GM23338 (cell line): ENCODE data around the gene PABPN1. TPM values are rescaled to one million over a fixed set of nuclear protein-coding genes. Genes with fewer than 3 reads are reported as not detected.
A peak's percentile ranks its signal among the peaks of the same experiment; 100 is the strongest.

ENCODE experiments used
- ATAC-seq: fragments of 200-7000 bp; cut with Tn5 transposase; 3 replicates; pipeline ENCODE4 v1.9.1; 2020
- DNase-seq: peaks from one replicate; pipeline ENCODE4 v3.0.0-alpha.2; 2015; ENCODE audit warnings: low spot score
- H2AFZ ChIP-seq: fragments of 200-600 bp; sonication (generic); 2 replicates; pipeline ENCODE4 v1.8.0; 2016; ENCODE audit warnings: antibody characterized with exemption, mild to moderate bottlenecking, moderate library complexity
- H3F3A ChIP-seq: fragments of 200-600 bp; sonication (generic); replicated peaks from 2 replicates; pipeline ENCODE4 v1.8.0; 2017; ENCODE audit warnings: antibody characterized with exemption, mixed run types, low read depth
- H3K27ac ChIP-seq: fragments of 200-600 bp; sonication (generic); 2 replicates; pipeline ENCODE4 v1.6.1; 2016; ENCODE audit warnings: low read depth
- H3K27me3 ChIP-seq: fragments of 200-600 bp; sonication (generic); 2 replicates; pipeline ENCODE4 v1.8.0; 2016; ENCODE audit warnings: mild to moderate bottlenecking, mixed run types, moderate library complexity; ENCODE audit not compliant: insufficient read depth
- H3K36me3 ChIP-seq: fragments of 200-600 bp; sonication (generic); 2 replicates; pipeline ENCODE4 v1.8.0; 2016; ENCODE audit warnings: mild to moderate bottlenecking; ENCODE audit not compliant: insufficient read depth
- H3K4me1 ChIP-seq: fragments of 200-600 bp; sonication (generic); 2 replicates; pipeline ENCODE4 v1.8.0; 2016; ENCODE audit warnings: mild to moderate bottlenecking, moderate library complexity; ENCODE audit not compliant: insufficient read depth
- H3K4me2 ChIP-seq: fragments of 200-600 bp; sonication (generic); 2 replicates; pipeline ENCODE4 v1.7.1; 2017; ENCODE audit warnings: mixed run types
- H3K4me3 ChIP-seq: fragments of 200-600 bp; sonication (generic); 2 replicates; pipeline ENCODE4 v1.6.1; 2016; ENCODE audit warnings: mixed run types
- H3K79me2 ChIP-seq: fragments of 200-600 bp; sonication (generic); replicated peaks from 2 replicates; pipeline ENCODE4 v1.8.0; 2017; ENCODE audit warnings: mild to moderate bottlenecking; ENCODE audit not compliant: insufficient read depth
- H3K9me2 ChIP-seq: fragments of 200-600 bp; sonication (generic); 2 replicates; pipeline ENCODE4 v1.8.0; 2017; ENCODE audit not compliant: insufficient read depth
- H4K20me1 ChIP-seq: fragments of 200-600 bp; sonication (generic); replicated peaks from 2 replicates; pipeline ENCODE4 v1.8.0; 2017; ENCODE audit warnings: mild to moderate bottlenecking; ENCODE audit not compliant: insufficient read depth
- H3K27ac Mint-ChIP-seq: 2 replicates; pipeline ENCODE4 v1.8.0; 2020; ENCODE audit warnings: inconsistent platforms, mild to moderate bottlenecking, moderate library complexity, mixed read lengths
- H3K27me3 Mint-ChIP-seq: 3 replicates; pipeline ENCODE4 v1.8.0; 2022; ENCODE audit warnings: low read depth, mild to moderate bottlenecking, moderate library complexity, mixed read lengths, inconsistent platforms; ENCODE audit not compliant: insufficient read depth, poor library complexity
- H3K36me3 Mint-ChIP-seq: 3 replicates; pipeline ENCODE4 v1.8.0; 2021; ENCODE audit warnings: low read depth, mild to moderate bottlenecking, inconsistent platforms, moderate library complexity, mixed read lengths
- H3K4me1 Mint-ChIP-seq: 3 replicates; pipeline ENCODE4 v1.8.0; 2020; ENCODE audit warnings: mild to moderate bottlenecking, inconsistent platforms, mixed read lengths
- H3K4me3 Mint-ChIP-seq: 3 replicates; pipeline ENCODE4 v1.8.0; 2021; ENCODE audit warnings: moderate library complexity, mild to moderate bottlenecking, inconsistent platforms, mixed read lengths
- H3K9me3 Mint-ChIP-seq: 3 replicates; pipeline ENCODE4 v1.8.0; 2020; ENCODE audit warnings: moderate library complexity, mild to moderate bottlenecking, inconsistent platforms, mixed read lengths
- EZH2 ChIP-seq: fragments of 200-600 bp; sonication (generic); IDR thresholded peaks from one replicate; pipeline ENCODE4 v1.8.0; 2017; ENCODE audit warnings: antibody characterized with exemption, mild to moderate bottlenecking, low read depth; ENCODE audit not compliant: unreplicated experiment
- EZH2phosphoT487 ChIP-seq: fragments of 200-600 bp; sonication (generic); IDR thresholded peaks from one replicate; pipeline ENCODE4 v1.8.1; 2018; ENCODE audit warnings: antibody characterized with exemption; ENCODE audit not compliant: unreplicated experiment
- JUNB ChIP-seq: IDR thresholded peaks from one replicate; pipeline ENCODE4 v1.6.1; 2016; ENCODE audit warnings: antibody characterized with exemption; ENCODE audit not compliant: unreplicated experiment
- STAT1 ChIP-seq: IDR thresholded peaks from one replicate; pipeline ENCODE4 v1.6.1; 2016; ENCODE audit warnings: antibody characterized with exemption; ENCODE audit not compliant: unreplicated experiment
- ZNF114 ChIP-seq: fragments of 250-450 bp; sonication (Bioruptor Pico); IDR thresholded peaks from 2 replicates; pipeline ENCODE4 v1.5.0; 2020; ENCODE audit warnings: mild to moderate bottlenecking, moderate library complexity
- ZNF331 ChIP-seq: fragments of 250-450 bp; sonication (Bioruptor Pico); IDR thresholded peaks from 2 replicates; pipeline ENCODE4 v1.5.0; 2020; ENCODE audit warnings: low read depth, mild to moderate bottlenecking, moderate library complexity
- ZNF462 ChIP-seq: fragments of 250-450 bp; sonication (Bioruptor Pico); IDR thresholded peaks from 2 replicates; pipeline ENCODE4 v1.5.0; 2020; ENCODE audit warnings: mild to moderate bottlenecking, moderate library complexity
- polyA plus RNA-seq: library from polyadenylated mRNA; unstranded; fragments of >200 nt; fragmentation: Nextera tagmentation; extraction: Ambion mirVana; gene quantifications from 2 replicates; pipeline ENCODE4 v1.2.1, GENCODE V29; 2016
- total RNA-seq: library from RNA; depleted of rRNA; stranded (reverse); fragments of >200 nt; shearing (Covaris generic); gene quantifications from 2 replicates; pipeline ENCODE4 v1.2.3, GENCODE V29; 2014
- TF ChIP-seq, protein P1 (sequence below): IDR thresholded peaks from one replicate; pipeline ENCODE4 v1.6.1; 2018; ENCODE audit warnings: antibody characterized with exemption; ENCODE audit not compliant: unreplicated experiment

PABPN1 gene
- total and polyA plus RNA-seq, 2 experiments from 2014 or later: 116 to 342 TPM

- Histone ChIP-seq H3K4me1 (peaks cover 22% of the 10 kb centered on the region), H3K79me2 (peaks cover 6% of the 10 kb centered on the region; the same call in 1 of the 2 replicates), H4K20me1 (peaks cover 3% of the 10 kb centered on the region; the same call in 1 of the 2 replicates), H3K4me3 (no peak overlapping the region), H3K9me2 (no peaks in the 10 kb centered on the region), H3K27me3 (peaks cover 16% of the 10 kb centered on the region), H3K27ac (0 out of 2 replicates have a peak overlapping the region, but pooled peaks have one; percentile 12), H3K36me3 (no peaks in the 10 kb centered on the region), H2AFZ (no peak overlapping the region), H3K4me2 (no peak overlapping the region), H3F3A (peaks cover 9% of the 10 kb centered on the region; the same call in 1 of the 2 replicates)
- no peak for TF ChIP-seq EZH2phosphoT487
- TF ChIP-seq, protein P1, sequence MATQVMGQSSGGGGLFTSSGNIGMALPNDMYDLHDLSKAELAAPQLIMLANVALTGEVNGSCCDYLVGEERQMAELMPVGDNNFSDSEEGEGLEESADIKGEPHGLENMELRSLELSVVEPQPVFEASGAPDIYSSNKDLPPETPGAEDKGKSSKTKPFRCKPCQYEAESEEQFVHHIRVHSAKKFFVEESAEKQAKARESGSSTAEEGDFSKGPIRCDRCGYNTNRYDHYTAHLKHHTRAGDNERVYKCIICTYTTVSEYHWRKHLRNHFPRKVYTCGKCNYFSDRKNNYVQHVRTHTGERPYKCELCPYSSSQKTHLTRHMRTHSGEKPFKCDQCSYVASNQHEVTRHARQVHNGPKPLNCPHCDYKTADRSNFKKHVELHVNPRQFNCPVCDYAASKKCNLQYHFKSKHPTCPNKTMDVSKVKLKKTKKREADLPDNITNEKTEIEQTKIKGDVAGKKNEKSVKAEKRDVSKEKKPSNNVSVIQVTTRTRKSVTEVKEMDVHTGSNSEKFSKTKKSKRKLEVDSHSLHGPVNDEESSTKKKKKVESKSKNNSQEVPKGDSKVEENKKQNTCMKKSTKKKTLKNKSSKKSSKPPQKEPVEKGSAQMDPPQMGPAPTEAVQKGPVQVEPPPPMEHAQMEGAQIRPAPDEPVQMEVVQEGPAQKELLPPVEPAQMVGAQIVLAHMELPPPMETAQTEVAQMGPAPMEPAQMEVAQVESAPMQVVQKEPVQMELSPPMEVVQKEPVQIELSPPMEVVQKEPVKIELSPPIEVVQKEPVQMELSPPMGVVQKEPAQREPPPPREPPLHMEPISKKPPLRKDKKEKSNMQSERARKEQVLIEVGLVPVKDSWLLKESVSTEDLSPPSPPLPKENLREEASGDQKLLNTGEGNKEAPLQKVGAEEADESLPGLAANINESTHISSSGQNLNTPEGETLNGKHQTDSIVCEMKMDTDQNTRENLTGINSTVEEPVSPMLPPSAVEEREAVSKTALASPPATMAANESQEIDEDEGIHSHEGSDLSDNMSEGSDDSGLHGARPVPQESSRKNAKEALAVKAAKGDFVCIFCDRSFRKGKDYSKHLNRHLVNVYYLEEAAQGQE: no peak
- TF ChIP-seq ZNF114 (CRISPR knock-in tag): no peak
- no peak for TF ChIP-seq STAT1
- no peak for TF ChIP-seq ZNF331
- TF ChIP-seq JUNB: no peak
- TF ChIP-seq ZNF462 (CRISPR knock-in tag): no peak
- no peak for TF ChIP-seq EZH2
- Mint-ChIP-seq H3K9me3 (no peaks in the 10 kb centered on the region; the same call in 2 of the 3 replicates), H3K4me3 (no peak overlapping the region; the same call in 2 of the 3 replicates), H3K27me3 (peaks cover 21% of the 10 kb centered on the region), H3K27ac (no peak overlapping the region), H3K36me3 (peaks cover 30% of the 10 kb centered on the region), H3K4me1 (peaks cover 33% of the 10 kb centered on the region)
- ATAC-seq (no peak), DNase-seq (no peak)
Measured at GRCh38 chr14:23361320-23361719, 40.1 kb downstream of the PABPN1 start.
